Cardiac fibroblast (primary cell): Measurements from ENCODE around the gene CTSC.
A peak's percentile ranks its signal among the peaks of the same experiment; 100 is the strongest.

Source experiments
- DNase-seq, 2 donors: peaks; one replicate each; pipeline versions ENCODE4 v3.0.0 to v3.0.0-alpha.2; 2010; ENCODE audit warnings: low read depth in 2 of 2
- H3K4me3 ChIP-seq, 2 donors: replicated peaks in 1 of 2; 1 replicate in 1 of 2; 2 replicates in 1 of 2; pipeline ENCODE4 v1.5.1; 2011; ENCODE audit warnings: low read depth in 2 of 2, low read length in 2 of 2, mild to moderate bottlenecking in 2 of 2, moderate library complexity in 1 of 2
- TF ChIP-seq, protein P1 (sequence below): IDR thresholded peaks from one replicate; pipeline ENCODE4 v1.5.1; 2011; ENCODE audit warnings: low read depth, mild to moderate bottlenecking, low read length, inconsistent platforms

Gene CTSC

DNA sequence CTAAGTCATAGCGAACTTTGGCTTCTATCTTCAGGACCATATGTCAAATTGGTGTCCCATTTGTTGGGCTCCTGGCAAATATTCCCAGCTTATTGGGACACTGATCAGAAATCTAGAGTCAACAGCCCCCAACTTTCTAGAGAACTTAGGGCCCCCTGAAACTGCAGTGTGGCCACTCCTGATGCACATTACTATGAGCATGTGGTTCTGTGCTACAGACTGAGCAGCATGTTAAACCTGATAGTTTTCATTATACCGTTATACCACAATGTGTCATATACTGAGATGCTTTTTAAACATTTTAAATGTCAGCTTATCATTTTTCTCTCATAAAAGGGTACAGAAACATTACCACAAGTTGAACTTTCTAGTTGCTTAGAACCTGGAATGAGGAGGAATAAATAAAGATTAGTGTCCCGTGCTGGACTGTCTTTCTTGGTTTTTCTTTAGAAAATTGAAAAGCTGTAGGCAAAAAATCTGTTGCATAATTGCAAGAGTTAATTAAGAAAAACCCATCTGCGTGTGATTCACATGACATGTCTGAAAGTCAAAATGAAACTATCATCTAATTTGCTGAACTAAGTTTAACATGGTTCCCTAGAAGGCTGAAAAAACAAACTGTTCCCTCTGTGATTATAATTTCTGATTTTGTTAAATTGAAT lies 16.4 kb upstream of the CTSC start:
- no peak for DNase-seq
- TF ChIP-seq, protein P1, sequence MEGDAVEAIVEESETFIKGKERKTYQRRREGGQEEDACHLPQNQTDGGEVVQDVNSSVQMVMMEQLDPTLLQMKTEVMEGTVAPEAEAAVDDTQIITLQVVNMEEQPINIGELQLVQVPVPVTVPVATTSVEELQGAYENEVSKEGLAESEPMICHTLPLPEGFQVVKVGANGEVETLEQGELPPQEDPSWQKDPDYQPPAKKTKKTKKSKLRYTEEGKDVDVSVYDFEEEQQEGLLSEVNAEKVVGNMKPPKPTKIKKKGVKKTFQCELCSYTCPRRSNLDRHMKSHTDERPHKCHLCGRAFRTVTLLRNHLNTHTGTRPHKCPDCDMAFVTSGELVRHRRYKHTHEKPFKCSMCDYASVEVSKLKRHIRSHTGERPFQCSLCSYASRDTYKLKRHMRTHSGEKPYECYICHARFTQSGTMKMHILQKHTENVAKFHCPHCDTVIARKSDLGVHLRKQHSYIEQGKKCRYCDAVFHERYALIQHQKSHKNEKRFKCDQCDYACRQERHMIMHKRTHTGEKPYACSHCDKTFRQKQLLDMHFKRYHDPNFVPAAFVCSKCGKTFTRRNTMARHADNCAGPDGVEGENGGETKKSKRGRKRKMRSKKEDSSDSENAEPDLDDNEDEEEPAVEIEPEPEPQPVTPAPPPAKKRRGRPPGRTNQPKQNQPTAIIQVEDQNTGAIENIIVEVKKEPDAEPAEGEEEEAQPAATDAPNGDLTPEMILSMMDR = no peak
- H3K4me3 ChIP-seq = no peak overlapping the region

DNA sequence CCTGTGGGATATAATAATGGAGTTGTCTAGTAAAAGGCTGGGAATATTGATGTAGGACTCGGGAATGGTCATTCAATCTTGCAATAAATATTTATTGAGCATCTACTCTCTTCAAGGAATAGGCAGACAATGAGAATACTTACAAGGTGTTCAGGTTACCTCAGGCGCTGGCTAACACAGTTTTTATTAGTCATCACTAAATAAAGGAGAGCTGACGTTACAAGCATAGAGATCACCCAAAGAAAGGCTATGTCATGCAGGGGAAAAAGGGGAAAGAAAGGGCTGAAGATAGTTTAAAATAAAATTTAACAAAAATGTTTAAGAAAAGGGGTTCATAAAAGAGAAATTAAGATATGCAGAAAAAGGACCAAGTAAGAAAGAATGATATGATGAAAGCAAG lies 15.8 kb upstream of the CTSC start:
- TF ChIP-seq, protein P1 = no peak
- no peak overlapping the region for H3K4me3 ChIP-seq
- DNase-seq = no peak

DNA sequence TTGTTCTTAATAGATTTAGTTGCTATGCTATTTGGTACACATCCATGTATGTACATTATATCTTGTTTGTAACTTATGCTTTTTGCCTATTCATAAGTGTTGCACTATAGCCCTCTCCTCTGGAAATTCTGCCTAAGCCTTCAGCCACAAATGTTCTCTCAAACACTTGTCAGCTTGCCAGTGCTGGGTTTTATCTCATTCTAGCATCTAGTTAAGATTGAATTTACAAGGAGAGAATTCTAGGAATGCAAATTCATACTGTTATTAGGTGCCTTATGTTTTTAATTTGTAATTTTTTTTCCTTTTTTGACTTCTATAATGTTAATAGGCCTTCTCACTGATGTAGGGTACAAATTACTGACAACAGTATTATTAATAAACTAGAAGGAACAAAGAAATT lies 14.6 kb upstream of the CTSC start:
- H3K4me3 ChIP-seq = no peak overlapping the region
- TF ChIP-seq, protein P1 = no peak
- peak in 1 of 2 donors; percentile 43 for DNase-seq

DNA sequence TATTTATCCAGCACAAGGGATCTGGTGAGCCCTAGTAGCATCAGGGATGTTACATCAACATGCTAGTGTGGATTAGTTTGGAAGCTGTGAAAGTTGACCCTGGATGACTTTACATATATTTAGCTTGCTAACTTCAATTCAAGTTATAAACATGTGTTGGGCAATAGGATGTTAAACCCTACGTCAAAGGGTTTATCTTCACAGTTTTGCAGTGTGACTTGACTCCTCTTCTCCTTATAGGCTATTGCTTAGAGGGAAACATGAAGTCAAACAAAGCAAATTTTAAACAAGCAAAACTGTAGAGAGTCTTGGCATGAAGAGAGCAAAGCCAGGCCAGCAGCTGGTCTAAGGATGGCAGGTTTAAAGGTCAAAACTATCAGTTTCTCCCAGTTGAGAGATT lies 11.3 kb upstream of the CTSC start:
- TF ChIP-seq, protein P1 = no peak
- peak in 1 of 2 donors; percentile 75 for DNase-seq
- H3K4me3 ChIP-seq = no peak overlapping the region

DNA sequence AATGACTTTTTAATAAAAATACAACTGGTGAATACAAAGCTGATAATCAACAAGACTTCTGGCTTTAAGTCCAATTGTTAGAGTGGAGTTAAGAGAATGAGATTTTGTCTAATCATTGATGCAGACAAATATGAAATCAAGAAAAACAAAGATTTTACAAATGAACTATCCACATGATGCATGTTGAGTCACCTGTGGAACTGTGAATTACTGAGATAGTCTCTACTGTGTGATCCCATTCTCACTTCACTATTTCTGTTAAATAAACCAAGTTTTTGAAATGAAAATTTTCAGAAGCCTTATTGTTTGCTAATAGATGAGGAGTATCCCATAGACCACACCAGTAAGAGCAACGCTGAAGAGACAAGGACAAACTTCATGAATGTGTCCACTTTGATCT lies 8.4 kb upstream of the CTSC start:
- TF ChIP-seq, protein P1 = no peak
- no peak overlapping the region for H3K4me3 ChIP-seq
- no peak for DNase-seq

DNA sequence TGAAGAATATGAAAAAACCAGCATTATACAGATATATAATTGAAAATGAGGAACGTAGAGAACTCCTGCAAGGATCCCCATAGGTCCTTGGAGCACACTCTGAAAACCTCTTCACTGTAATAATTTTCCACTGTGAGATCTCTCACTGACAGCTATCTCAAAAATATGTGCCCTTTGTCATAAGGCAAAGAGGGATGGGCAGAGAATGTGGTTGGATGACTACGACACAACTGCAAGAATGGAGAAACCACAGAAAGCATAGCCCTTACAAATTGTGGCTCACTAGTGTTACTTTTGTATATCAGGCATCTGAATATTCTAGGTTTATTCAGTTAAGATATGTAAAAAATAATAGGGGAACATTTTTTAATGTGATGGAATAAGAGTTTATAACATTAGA lies 7.9 kb upstream of the CTSC start:
- TF ChIP-seq, protein P1 = no peak

DNA sequence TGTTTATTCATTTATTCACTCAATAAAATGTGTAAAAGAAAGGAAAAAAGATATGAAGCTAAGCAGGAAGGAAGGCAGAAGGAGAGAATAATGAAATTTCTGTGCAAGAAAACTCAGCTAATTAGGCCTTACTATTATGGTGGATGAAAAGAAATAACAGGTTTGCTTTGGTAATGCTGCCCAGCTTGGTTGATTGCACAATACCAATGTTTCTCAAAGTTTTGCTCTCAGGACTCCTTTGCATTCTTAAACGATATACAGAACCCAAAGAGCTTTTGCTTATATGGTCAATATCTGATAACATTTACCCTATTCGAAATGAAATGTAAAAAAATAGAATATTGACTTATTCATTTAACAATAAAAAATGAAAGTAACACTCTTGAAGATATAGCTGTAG lies 7.3 kb upstream of the CTSC start:
- H3K4me3 ChIP-seq = no peak overlapping the region
- TF ChIP-seq, protein P1 = no peak
- DNase-seq = no peak

More for the DNA sequence above, 7.9 kb upstream of the CTSC start:
- peak; percentile 36 to 67 for DNase-seq
- H3K4me3 ChIP-seq = no peak overlapping the region
